OCI-LY1 (cell line): ENCODE results near the gene TK1.

Experiments used
- CTCF ChIP-seq: fragments of 200-600 bp; sonication (generic), shearing (Covaris generic); IDR thresholded peaks from 2 replicates; pipeline ENCODE4 v1.5.1; 2017; ENCODE audit warnings: mild to moderate bottlenecking, antibody characterized with exemption, low read length, moderate library complexity, mixed read lengths
- EZH2 ChIP-seq: fragments of 200-600 bp; sonication (generic), shearing (Covaris generic); IDR thresholded peaks from 2 replicates; pipeline ENCODE4 v1.8.0; 2017; ENCODE audit warnings: borderline replicate concordance, mixed run types, mild to moderate bottlenecking, antibody characterized with exemption, low read length, moderate library complexity, mixed read lengths

DNA sequence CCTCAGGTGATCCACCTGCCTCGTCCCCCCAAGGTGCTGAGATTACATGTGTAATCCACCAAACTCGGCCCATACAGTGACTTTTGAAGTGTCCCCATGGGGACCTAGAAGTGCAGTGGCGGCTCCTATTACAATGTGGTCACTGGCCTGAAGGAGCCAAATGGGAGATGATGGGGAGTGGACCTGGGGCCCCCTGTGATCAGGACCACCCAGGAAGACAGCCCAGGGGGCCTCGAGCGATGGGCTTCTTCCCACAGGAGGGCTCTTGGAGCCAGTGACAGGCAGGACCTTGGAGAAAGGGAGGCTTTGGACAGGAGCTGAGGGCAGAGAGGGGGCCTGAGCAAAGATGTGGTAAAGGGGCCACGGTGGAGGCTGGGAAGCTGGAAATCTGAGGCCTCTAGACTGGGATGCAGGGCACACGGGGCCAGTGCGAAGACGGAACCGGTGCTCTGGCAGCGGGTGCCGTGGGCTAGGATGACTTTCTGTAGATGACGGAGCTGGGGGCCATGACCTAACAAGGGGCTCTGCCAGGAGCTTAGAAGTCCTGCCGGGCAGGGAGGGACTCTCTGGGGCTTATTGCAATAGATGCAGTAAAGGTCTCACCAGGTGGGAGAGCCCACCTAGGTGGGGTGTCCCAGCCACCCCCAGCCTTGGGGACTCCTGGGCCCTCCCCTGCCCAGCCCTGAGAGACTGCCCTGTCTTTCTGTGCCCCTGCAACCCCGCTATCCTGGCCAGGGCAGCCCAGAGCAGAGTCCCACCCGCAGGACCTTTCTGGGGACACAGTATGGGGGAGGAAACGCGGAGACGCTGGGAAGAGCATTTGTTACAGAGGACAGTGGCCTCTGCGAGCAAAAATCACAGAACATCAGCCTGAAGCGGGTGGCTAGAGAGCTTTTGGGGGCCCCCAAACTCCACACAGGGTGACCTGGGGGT is 43.4 kb downstream of the TK1 start:
- TF ChIP-seq CTCF (no peak), EZH2 (no peak)
